ENCODE results near the gene NRARP. TPM values are rescaled to one million over a fixed set of nuclear protein-coding genes. Genes with fewer than 3 reads are reported as not detected.

The NRARP gene
- total RNA-seq, 1 experiment from 2014 or later, result 0.50 TPM

- in situ Hi-C loops (cut with HindIII; ENCODE audit: low pct_unique_long_range_greater_than_20kb, low sequenced_read_pairs), result no loop called here
- no peak for DNase-seq (ENCODE audit: low read depth, low spot score)
Measured at GRCh38 chr9:137314561-137315560, 12.8 kb upstream of the NRARP start.

- no peak for DNase-seq (ENCODE audit: low read depth, low spot score)
- in situ Hi-C loops (cut with HindIII; ENCODE audit: low pct_unique_long_range_greater_than_20kb, low sequenced_read_pairs), result no loop called here
Measured at GRCh38 chr9:137313956-137314560, 12.0 kb upstream of the NRARP start.

- no peak for DNase-seq (ENCODE audit: low read depth, low spot score)
- in situ Hi-C loops (cut with HindIII; ENCODE audit: low pct_unique_long_range_greater_than_20kb, low sequenced_read_pairs), result no loop called here
Measured at GRCh38 chr9:137313326-137313936, 11.4 kb upstream of the NRARP start.

- in situ Hi-C loops (cut with HindIII; ENCODE audit: low pct_unique_long_range_greater_than_20kb, low sequenced_read_pairs), result no loop called here
- no peak for DNase-seq (ENCODE audit: low read depth, low spot score)
Measured at GRCh38 chr9:137312852-137313325, 10.8 kb upstream of the NRARP start.

GRCh38 chr9:137311986-137312851 is 10.1 kb upstream of the NRARP start:
- no peak for DNase-seq (ENCODE audit: low read depth, low spot score)
- in situ Hi-C loops (cut with HindIII; ENCODE audit: low pct_unique_long_range_greater_than_20kb, low sequenced_read_pairs), result no loop called here

- in situ Hi-C loops (cut with HindIII; ENCODE audit: low pct_unique_long_range_greater_than_20kb, low sequenced_read_pairs), result no loop called here
- no peak for DNase-seq (ENCODE audit: low read depth, low spot score)
Measured at GRCh38 chr9:137311171-137311985, 9.3 kb upstream of the NRARP start.

- in situ Hi-C loops (cut with HindIII; ENCODE audit: low pct_unique_long_range_greater_than_20kb, low sequenced_read_pairs), result no loop called here
- no peak for DNase-seq (ENCODE audit: low read depth, low spot score)
Measured at GRCh38 chr9:137310189-137311052, 8.3 kb upstream of the NRARP start.

- DNase-seq (ENCODE audit: low read depth, low spot score), result no peak
- in situ Hi-C loops (cut with HindIII; ENCODE audit: low pct_unique_long_range_greater_than_20kb, low sequenced_read_pairs), result no loop called here
Measured at GRCh38 chr9:137309368-137310188, 7.5 kb upstream of the NRARP start.

GRCh38 chr9:137308057-137308619 is 6.1 kb upstream of the NRARP start:
- DNase-seq (ENCODE audit: low read depth, low spot score), result no peak
- in situ Hi-C loops (cut with HindIII; ENCODE audit: low pct_unique_long_range_greater_than_20kb, low sequenced_read_pairs), result no loop called here

- in situ Hi-C loops (cut with HindIII; ENCODE audit: low pct_unique_long_range_greater_than_20kb, low sequenced_read_pairs), result no loop called here
- no peak for DNase-seq (ENCODE audit: low read depth, low spot score)
Measured at GRCh38 chr9:137307255-137308056, 5.4 kb upstream of the NRARP start.

- in situ Hi-C loops (cut with HindIII; ENCODE audit: low pct_unique_long_range_greater_than_20kb, low sequenced_read_pairs), result no loop called here
- DNase-seq (ENCODE audit: low read depth, low spot score), result no peak
Measured at GRCh38 chr9:137306850-137307254, 4.8 kb upstream of the NRARP start.

- in situ Hi-C loops (cut with HindIII; ENCODE audit: low pct_unique_long_range_greater_than_20kb, low sequenced_read_pairs), result no loop called here
- no peak for DNase-seq (ENCODE audit: low read depth, low spot score)
Measured at GRCh38 chr9:137306066-137306849, 4.2 kb upstream of the NRARP start.

- in situ Hi-C loops (cut with HindIII; ENCODE audit: low pct_unique_long_range_greater_than_20kb, low sequenced_read_pairs), result no loop called here
- no peak for DNase-seq (ENCODE audit: low read depth, low spot score)
Measured at GRCh38 chr9:137305798-137306065, 3.7 kb upstream of the NRARP start.

Data from SK-MEL-5 (cell line).